AG09309 (cell line): ENCODE data around the gene EEF2K.

Source experiments
- DNase-seq: peaks from one replicate; pipeline ENCODE4 v3.0.0-alpha.2; 2010; ENCODE audit warnings: low read depth
- H3K4me3 ChIP-seq: 2 replicates; pipeline ENCODE4 v1.5.1; 2011; ENCODE audit warnings: mild to moderate bottlenecking, low read depth, low read length, moderate library complexity; ENCODE audit not compliant: control insufficient read depth
- CTCF ChIP-seq: IDR thresholded peaks from 2 replicates; pipeline ENCODE4 v1.5.1; 2011; ENCODE audit warnings: mild to moderate bottlenecking, low read depth, low read length, inconsistent platforms; ENCODE audit not compliant: insufficient read depth, control insufficient read depth; ENCODE audit errors: missing control alignments

The EEF2K gene

GRCh38 chr16:22183335-22183734 lies 22.7 kb upstream of the EEF2K start:
- DNase-seq: no peak
- no peak overlapping the region for H3K4me3 ChIP-seq
- TF ChIP-seq CTCF: no peak

GRCh38 chr16:22183901-22184614 lies 22.0 kb upstream of the EEF2K start:
- no peak for DNase-seq
- TF ChIP-seq CTCF: peak; percentile 33
- no peak overlapping the region for H3K4me3 ChIP-seq

- TF ChIP-seq CTCF: no peak
- H3K4me3 ChIP-seq: no peak overlapping the region
- DNase-seq: no peak
Measured at GRCh38 chr16:22184615-22184968, 21.5 kb upstream of the EEF2K start.

GRCh38 chr16:22186517-22186916 lies 19.6 kb upstream of the EEF2K start:
- TF ChIP-seq CTCF: peak; percentile 15

GRCh38 chr16:22188267-22188594 lies 17.8 kb upstream of the EEF2K start:
- TF ChIP-seq CTCF: no peak
- no peak for DNase-seq
- H3K4me3 ChIP-seq: no peak overlapping the region

More at GRCh38 chr16:22186517-22186916, 19.6 kb upstream of the EEF2K start:
- no peak for DNase-seq
- H3K4me3 ChIP-seq: no peak overlapping the region

- peak; percentile 90 for TF ChIP-seq CTCF
- no peak overlapping the region for H3K4me3 ChIP-seq
- peak; percentile 86 for DNase-seq
Measured at GRCh38 chr16:22188595-22189442, 17.3 kb upstream of the EEF2K start.
